ENCODE data around the gene EVPL.
"Not testable (repeated sequence)": the region's sequence is repeated elsewhere in the genome, so short reads cannot be mapped to it uniquely, and the experiment has no call there.

EVPL gene

DNA sequence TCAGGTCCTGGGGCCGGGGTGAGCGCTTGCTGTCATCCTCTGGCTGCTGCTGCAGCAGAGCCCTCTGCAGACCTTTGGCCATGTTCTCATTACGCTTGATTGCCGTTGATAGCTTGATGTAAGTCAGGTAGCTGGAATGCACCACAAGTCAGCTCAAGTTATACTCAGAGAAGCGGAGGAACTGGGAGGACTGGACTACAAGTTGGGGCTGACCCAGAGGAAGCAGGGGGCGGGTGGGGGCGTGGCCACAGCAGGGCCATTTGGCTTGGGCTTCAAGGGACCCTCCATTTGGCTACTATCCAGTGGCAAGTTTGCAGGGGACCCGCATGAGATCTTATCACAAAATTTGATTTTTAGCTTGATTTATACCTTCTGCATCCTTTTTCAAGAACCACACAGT lies 19.0 kb upstream of the EVPL start:
- DNase-seq: no peak

DNA sequence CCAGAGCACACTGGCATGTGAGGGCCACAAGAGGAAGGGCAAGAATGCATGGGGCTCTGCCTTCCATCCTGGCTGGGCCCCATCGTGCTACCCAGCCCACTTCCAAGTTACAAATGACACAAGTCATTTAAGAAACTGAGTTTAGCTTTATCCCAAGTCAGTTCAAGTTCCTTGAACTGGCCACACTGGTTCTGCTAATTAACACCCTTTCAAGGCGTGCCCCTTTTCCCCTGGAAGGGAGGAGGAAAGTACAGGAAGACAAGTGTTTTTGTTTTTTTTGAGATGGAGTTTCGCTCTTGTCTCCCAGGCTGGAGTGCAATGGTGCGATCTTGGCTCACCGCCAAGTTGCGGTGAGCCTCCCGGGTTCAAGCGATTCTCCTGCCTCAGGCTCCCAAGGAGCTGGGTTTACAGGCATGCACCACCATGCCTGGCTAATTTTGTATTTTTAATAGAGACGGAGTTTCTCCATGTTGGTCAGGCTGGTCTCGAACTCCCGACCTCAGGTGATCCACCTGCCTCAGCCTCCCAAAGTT lies 17.4 kb upstream of the EVPL start:
- not testable (repeated sequence) for DNase-seq

- not testable (repeated sequence) for DNase-seq
Measured at GRCh38 chr17:76042868-76043267, 15.8 kb upstream of the EVPL start.

GRCh38 chr17:76040376-76040775 lies 13.3 kb upstream of the EVPL start:
- DNase-seq: no peak

DNA sequence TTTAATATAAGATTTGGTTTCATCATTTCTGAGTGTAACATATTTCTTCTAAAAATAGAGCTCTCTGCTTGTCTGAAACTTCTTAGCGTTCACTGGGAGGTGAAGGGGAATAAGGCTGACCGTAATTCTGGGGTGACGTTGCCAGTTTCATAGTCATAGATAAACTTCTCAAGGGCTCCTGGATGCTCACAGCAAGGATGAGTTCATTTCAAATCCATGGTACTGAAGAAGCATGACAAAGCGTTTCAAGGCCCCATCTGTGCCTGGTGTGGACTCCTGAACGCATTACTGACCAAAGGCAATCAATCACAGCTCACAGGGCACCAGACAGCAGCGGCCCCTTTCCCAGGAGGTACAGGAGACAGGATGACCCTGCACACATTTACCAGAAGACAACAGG lies 12.0 kb upstream of the EVPL start:
- no peak for DNase-seq

- no peak for DNase-seq
Measured at GRCh38 chr17:76038050-76038449, 10.9 kb upstream of the EVPL start.

DNA sequence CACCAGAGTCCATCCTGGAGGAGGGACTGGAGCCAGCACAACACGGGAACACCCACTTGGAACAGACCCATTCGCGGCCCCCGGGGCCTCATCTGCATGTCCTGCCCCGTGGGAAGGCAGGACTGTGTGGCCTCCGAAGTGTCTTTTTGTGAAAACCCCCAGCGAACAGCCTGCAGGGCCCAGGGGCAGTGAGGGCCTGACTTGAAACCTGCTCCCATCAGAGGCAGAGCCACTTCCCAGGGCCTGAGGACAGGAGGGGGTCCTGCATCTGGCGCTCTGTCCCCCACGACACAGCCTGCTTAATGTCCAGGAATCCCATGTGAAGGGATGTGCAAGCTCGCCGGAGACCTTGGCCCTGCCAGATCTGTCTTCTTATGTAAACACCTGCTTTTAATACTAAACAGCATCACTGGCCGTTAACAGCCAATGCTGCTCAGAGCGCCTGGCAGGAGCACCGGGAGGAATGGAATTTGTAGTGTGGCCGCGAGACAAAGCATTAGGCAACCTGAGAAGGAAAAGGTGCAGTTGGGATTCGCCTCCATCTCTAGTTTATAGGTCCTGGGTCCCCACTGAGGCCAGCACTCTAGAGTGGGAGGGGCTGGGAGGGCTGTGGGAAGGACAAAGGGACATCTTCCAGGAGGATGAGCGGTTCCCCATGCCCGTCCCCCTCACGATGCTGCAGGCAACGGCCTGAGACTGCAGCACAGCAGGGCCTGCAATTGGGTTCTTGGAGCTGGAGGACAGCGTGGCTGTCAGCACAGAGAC lies 9.6 kb upstream of the EVPL start:
- DNase-seq: no peak

GRCh38 chr17:76034428-76035350 lies 7.6 kb upstream of the EVPL start:
- DNase-seq: no peak

DNA sequence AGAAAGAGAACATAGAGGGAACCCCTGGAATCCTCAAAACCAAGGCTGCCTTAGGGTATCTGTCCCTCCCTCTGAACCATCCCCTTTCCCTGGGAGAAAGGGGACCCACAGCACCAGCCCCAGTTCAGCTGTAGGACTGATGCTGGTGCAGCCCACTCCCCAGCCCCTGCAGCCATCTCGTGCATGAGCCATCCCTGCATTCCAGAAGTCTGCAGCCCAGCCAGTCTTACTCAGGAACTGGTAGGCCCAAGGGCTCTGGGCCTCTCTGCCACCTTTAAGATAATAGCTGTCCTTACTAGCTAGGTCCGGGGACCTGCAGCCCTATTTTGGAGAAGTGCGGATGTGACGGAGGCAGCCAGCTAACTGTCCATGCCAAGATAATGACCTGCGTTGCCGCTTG lies 6.0 kb upstream of the EVPL start:
- no peak for DNase-seq

GRCh38 chr17:76032780-76033108 lies 5.6 kb upstream of the EVPL start:
- DNase-seq: no peak

GRCh38 chr17:76032073-76032779 lies 5.1 kb upstream of the EVPL start:
- DNase-seq: no peak

DNA sequence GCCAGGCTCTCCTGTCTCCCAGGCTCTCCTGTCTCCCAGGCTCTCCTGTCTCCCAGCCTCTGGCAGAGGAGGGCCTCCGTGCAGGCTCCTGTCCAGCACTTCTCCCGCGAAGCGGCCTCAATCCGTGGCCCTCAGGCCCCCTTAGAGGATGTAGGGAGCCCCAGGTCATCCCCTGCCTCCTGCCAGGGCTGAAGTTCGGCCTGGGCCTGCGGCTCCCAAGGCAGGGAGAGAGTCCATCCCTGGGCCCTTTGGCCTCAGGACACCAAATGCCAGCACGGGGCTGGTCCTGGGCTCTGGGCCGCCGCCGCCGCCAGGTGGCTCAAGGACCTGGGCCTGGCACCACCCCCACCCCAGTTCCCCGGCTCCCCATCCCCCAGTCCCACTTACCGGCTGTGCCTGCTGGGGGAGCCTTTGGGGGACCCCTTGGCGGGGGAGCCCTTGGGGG lies 370 bp downstream of the EVPL start:
- no peak for DNase-seq

DNA sequence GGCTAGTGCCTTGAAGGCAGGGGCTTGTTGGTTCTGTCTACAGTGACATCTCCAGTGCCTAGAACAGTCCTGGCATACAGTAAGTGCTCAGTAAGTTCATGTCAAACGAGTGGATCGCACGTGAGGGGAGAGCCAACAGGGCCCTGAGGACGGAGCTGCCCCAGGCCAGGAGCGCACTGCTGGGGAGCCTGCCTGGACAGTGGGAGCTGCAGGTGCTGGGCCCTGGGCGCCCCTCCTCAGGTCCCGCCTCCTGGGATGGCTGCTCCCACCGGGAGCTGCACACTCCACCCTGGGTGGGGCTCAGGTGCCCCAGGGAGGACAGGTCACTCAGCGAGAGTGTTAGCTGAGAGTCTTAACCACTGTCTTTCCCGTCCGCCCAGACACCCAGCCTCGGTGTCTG lies 1.8 kb downstream of the EVPL start:
- no peak for DNase-seq

DNA sequence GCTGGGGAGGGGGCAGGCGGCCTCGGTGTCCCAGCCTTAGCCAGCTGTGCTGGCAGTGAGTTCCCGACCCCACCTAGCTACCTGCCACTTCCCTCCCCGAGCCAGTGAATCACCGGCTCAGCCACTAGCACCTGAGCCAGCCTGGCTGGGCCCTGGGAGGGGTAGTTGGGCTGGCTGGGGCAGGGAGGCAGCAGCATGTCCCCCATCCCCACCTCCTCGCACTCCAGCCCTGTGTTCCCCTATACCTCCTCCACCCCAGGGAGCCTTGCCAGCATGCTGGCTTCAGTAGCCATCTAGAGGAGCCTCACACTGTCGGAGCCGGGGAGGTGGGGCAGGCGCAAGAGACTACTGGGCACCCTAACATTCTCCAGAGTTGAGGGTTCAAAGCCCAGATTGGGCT lies 2.8 kb downstream of the EVPL start:
- no peak for DNase-seq

- DNase-seq: no peak
Measured at GRCh38 chr17:76023900-76024237, 3.2 kb downstream of the EVPL start.

- no peak for DNase-seq
Measured at GRCh38 chr17:76022973-76023899, 3.9 kb downstream of the EVPL start.

DNA sequence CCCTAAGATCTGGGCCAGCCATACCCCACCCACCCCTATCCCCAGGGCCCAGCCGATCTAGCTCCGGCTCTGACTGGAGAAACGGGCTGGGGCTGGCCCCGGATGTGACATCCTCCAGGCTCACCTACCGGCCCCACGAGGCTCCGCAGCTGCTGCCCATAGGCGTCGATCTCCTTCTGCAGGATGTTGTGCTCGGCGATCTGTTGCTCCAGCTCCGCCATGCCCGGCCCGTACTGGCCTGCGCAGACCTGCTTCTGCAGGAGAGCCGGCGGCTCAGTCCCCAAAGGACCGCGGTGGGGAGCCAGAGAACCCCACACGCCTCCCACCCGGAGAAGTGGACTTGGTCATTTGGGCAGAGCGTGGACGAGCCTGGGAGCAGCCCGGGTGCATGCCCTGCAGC lies 4.8 kb downstream of the EVPL start:
- DNase-seq: no peak

GRCh38 chr17:76019833-76020467 lies 7.2 kb downstream of the EVPL start:
- no peak for DNase-seq

- DNase-seq: no peak
Measured at GRCh38 chr17:76018801-76019200, 8.3 kb downstream of the EVPL start.

DNA sequence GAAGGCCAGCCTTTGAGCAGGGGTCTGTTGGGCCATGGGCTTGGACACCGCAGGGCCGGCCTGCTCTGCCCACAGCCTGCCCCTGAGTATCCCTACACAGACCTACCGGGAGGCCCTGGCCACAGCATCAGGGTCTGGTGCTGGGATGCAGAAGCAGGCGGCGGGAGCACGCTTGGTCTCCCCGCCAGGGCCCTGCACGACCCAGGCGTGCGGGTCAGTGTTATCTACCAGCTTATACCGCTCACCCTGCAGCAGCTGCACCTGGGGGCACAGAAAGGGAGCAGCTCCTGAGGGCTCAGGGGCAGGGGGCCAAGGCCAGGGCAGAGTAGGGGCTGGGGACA lies 8.8 kb downstream of the EVPL start:
- DNase-seq: no peak

GRCh38 chr17:76017481-76018339 lies 9.4 kb downstream of the EVPL start:
- no peak for DNase-seq
